ENCODE measurements around the gene SH3RF1. TPM values are rescaled to one million over a fixed set of nuclear protein-coding genes. Genes with fewer than 3 reads are reported as not detected.
A peak's percentile ranks its signal among the peaks of the same experiment; 100 is the strongest.

SH3RF1 gene
- total RNA-seq, 1 donor from 2014 or later = 5.0 TPM

DNA sequence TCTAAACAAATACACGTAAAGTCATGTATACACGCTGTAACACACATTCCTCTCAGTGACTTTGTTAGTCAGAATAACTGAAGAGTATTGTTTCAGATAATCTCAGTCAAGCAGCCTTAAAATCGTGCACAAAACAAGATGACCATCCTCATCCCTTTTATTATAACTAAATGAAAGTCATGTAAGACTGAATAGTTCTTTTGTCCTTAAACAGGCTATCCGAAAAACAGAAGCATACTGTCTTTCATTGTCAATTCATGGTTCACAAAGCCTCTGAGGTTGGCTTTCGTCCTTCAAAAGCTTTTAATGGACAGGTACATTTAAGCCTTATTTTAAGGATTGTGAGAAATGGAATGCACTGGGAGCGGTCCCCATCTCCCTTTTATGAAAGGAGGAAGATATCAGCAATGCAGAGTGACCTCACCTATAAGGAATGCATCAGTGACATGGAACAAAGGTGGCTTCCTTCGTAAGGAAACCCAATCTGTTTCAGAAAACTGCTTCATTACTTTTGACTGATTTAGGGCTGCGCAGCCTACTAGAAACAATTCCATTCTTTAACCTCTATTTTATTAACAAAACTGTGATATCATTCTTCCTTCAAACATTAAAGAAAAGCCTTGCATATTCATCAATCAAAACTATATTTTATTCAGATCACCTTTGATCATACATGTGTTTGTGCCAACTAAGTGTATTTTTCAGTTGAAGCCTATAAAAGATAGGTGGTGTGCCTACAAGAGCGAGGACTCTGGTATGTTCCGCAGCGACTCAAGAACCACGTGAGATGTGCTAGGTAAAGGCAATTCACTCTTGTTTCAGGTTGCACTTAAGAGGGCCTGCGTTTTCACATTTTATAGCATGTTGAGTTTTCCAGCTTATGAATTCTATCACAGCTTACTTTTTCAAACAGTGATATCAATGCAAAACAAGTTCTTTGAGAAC is 19.2 kb downstream of the SH3RF1 start:
- peak in 1 of 2 donors; percentile 61 for DNase-seq (ENCODE audit: low read depth in 2 of 2)

DNA sequence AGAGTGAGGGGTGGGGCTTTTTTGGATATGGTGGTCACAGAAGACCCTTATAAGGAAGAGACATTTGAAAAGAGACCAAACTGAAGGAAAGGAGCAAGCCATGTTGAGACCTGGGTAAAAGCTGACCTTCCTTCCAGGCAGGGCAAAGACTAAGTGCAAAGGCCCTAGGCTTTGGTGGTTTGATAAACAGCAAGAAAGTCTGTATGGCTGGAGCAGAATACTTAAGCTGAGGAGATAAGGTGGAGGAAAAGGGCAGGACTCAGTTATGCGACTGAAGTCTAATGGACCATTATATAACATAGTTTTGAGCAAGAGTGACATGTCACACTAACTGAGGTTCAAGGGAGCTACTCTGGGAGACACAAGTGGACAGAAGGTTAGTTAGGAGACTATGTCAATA is 20.0 kb downstream of the SH3RF1 start:
- no peak for DNase-seq (ENCODE audit: low read depth in 2 of 2)

DNA sequence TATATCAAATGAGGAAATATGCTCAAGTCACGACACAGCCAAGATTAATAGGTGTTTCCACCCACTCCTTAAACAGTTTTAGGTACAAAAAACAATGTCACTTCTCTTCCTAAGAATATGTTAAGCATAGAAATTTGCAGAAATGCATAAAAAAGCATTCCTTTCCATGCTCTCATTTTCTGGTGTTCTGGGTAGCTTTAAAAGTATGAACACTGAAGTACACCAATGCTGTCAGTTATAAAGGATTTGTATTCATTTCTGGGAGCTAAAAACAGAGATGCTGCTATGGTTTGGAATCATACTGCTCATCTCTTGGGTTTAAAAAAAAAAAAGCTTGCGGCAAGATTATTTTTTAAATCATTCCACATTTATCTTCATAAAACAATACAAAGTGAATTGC is 20.8 kb downstream of the SH3RF1 start:
- no peak for DNase-seq (ENCODE audit: low read depth in 2 of 2)

DNA sequence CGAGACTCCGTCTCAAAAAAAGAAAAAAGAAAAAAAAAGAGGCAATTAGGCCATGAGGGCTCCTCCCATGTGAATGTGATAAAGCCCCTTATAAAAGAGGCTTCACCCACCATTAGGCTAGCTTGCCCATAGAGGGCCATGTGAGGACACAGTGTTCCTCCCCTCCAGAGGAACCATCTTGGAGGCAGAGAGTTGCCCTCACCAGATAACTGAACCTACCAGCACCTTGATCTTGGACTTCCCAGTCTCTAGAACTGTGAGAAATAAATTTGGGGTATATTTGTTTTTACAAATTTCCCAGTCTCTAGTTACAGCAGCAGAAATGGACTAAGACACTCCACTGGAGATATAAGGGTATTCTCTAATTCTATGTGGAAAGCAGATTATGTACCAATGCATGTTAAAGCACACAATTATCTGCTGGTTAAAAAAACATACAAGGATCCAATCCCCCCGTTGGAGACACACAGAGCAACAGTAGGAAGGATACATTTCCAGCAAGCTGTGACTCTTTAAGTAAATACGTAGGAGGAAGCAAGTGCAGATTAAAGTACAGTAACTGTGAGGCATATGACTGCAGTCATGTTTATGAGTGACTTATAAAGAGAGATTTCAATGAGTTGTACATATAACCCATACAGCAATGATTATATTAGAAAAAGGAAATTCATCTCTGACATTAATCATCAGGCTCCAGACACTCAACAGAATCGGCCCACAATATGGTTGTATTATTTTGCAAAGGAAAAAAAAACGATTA is 21.4 kb downstream of the SH3RF1 start:
- peak in 1 of 2 donors; percentile 82 for DNase-seq (ENCODE audit: low read depth in 2 of 2)

DNA sequence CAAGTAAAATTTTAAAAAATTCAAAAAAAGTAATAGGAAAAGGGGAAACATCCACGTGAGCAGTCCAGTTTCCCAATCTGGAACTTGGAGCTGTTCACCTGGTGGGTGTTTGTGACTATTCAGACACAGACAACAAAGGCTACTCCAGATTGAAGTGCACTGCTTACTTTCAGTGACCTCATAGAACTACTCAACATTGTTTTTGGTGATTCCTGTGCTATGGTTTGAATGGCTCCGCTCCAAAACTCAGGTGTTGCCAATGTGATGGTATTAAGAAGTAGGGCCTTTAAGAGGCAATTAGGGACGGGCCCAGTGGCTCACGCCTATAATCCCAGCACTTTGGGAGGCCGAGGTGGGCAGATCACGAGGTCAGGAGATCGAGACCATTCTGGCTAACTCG is 22.1 kb downstream of the SH3RF1 start:
- no peak for DNase-seq (ENCODE audit: low read depth in 2 of 2)

DNA sequence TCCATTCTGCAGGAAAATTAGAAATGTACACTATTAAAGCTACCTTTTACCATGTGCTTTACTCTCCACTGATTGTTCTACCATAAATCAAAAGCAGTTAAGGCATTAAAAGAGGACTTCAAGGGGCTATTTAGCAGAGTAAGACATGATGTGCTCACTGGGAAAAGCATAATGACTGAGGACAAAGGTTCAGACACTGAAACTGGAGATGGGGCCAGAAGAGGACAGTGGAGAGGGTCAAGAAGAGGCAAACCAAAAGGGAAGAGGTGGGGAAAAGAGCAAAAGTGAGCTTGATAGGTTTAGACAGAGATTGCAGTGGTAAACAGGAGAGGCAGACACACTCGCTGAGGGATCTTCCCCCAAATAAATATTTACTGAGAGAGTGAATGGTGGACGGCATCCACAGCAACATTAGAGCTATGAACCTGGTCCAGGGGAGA is 23.8 kb downstream of the SH3RF1 start:
- DNase-seq (ENCODE audit: low read depth in 2 of 2) = no peak

DNA sequence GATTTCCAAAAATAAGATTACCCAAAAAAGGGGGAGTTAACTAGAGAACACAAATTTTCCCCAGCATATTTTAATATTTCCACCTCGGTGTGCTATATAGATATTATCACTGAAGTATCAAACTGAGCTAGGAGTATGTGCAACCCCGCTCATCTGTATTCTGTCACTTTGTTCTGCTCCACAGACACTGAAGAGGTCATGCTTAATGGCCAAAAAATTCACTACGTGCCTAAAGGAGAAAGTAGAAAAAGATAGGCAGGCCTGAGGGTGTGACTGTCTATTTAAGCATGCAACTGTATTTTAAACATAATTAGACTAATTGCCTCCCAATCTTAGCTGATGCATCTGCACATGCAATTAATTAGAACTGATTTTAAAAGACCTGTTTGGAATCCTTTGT is 24.5 kb downstream of the SH3RF1 start:
- no peak for DNase-seq (ENCODE audit: low read depth in 2 of 2)

DNA sequence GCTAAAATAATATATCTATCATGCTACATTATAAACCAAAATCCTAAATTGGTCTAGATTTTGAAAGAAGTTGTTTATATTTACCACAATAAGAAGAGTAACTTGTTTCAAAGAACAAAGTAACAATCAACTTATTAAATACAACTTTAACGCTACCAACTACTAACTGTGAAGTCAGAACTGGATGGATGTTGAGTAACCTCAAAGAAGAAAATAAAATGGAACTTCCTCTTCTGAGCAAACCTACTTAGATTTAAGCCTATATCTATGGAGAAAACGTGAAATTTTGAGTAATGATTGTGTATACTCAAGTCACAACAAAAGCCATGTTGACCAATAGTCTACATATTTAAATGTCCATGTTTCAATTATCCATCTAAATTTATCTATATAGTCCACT is 25.7 kb downstream of the SH3RF1 start:
- DNase-seq (ENCODE audit: low read depth in 2 of 2) = no peak

DNA sequence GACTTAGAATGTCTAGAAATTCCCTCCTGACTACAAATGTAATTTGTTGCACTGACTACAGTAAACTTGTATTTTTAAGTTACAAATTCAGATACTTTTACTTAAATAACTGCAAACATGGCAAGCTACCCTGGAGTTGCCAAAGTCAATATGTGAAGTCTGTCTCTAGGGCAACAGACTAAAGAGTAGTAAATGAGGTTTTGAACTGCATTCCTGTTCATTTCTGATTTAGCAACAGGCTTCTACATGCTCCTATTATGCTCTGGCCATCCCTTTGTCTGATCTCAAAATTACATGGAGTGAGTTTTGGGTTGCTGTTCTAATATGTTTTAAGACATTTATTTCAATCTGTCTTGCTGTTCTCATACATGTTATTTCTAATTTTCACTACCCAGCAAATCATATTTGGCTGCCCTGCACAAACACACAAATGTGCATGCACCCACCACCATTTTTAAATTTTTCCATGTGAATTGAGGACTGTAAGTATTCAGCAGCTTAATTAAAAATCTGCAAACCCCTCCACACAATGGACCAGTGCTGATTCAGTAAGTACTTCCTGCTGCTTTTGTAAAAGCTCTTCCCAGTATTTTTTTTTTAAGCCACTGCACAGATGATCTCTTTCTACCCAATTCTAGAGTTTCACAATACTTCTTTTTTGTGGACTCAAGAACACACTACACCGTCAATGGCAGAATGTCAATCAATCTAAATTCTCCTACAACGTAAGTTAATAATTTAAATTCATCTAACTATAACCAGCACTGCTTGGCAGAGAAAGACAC is 26.7 kb downstream of the SH3RF1 start:
- peak; percentile 63 to 75 for DNase-seq (ENCODE audit: low read depth in 2 of 2)

DNA sequence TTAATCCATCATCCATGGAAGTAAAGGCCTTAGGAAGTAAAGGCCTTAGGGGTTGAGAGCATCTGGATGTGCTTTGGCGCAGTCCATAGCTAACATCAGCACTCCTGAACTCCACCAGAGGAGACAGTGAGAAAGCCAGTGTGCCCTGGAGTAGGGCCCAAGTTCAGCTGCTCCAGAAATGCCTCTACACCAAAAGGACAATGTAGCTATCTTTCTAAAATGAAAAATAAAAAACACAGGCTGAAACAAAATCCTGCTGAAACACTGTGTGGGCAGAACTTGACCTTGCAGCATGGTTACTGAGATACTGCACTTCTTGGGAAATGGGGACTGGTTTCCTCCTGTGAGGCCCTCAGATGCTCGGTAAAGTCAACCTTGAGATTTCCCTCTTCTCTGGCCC is 29.3 kb downstream of the SH3RF1 start:
- no peak for DNase-seq (ENCODE audit: low read depth in 2 of 2)

DNA sequence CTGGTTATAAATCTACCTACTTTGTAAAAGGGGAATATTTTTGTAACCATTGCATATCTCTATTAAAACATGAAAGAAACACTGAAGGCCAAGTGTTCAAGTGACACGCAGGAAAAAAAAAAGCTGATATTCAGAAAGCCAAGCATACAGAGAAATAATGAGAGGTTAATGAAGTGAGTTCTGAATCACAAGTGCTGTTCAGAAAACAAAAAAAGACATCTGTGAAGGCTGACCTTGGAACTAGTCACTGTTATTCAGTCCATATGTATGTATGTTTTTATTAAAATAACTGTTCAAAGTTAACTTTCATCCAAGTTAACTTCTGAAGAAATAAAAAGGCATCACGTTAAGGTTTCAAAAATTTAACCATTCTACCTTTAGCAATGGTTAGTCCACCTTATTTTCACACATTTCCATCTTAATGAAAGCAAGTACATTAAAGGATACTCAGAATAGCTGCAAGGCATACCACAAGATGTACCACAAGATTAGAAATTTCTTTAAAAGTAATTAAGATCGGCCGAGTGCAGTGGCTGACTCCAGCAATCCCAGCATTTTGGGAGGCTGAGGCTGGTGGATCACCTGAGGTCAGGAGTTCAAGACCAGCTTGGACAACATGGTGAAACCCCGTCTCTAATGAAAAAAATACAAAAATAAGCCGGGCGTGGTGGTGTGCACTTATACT is 31.4 kb downstream of the SH3RF1 start:
- no peak for DNase-seq (ENCODE audit: low read depth in 2 of 2)

DNA sequence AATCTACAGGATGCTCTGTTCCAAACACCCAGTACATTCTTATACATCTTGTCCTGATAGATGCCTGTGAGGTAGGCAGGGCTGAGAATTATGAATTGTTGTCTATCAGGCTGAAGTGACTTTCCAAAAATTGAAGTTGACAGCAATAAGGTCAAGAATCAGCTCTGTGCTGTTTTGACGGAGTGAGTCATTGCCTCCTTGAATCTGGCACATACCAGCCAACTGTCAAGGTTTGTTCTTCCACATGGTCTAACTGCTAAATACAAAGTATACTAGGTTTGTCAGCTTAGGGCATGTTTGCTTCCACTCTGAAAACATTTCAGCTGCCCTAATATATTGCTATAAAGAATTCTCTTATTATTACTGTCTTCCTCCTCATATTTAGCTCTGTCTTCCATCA is 32.3 kb downstream of the SH3RF1 start:
- peak in 1 of 2 donors; percentile 62 for DNase-seq (ENCODE audit: low read depth in 2 of 2)

DNA sequence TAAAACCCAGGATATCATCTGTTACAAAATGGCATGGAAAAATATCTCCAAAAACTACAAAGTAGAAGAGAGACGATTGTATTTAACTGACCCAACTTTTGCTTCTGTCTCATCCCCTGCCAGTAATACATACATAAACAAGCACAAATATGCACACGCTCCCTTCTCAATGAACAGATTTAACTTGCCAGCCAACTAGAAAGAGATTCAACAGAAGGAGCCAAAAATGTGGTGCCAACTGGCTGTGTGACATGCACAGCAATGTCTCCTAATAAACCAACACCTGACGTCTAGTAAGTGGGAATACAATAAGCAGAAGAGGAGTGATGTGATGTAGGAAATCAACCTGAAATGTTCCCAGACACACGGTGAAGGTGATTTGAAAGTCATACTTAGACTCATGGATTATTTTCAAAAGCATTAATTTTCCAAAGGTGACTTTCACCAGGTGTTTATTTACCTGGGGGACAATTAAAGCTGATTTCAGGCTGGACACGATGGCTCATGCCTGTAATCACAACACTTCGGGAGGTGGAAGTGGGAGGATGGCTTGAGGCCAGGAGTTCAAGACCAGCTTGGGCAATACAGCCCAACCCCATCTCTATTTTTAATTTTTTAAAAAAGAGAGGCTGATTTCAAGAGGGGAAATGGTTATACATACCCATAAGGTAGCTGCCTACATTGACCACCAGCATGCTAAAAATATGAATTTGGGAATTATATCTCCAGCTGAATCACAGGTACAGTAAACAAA is 33.7 kb downstream of the SH3RF1 start:
- no peak for DNase-seq (ENCODE audit: low read depth in 2 of 2)

DNA sequence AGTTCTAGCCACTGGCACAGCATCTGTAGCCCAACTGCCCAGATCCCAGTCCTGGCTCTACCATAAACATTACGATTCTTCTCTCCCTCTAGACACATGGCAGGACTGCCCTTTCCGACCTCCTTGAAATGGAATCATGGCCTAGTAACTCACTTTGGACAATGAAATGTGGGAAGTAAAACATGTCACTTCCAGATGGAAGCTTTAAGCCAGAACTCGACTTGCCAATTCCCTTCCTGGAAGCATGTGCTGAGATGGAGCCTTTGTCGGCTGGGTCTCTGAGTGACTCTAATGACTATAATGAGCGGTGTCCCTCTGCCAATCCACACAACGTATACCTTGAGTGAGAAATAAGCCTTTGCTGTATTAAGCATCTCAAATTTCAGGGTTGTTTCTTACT is 34.7 kb downstream of the SH3RF1 start:
- DNase-seq (ENCODE audit: low read depth in 2 of 2) = no peak

DNA sequence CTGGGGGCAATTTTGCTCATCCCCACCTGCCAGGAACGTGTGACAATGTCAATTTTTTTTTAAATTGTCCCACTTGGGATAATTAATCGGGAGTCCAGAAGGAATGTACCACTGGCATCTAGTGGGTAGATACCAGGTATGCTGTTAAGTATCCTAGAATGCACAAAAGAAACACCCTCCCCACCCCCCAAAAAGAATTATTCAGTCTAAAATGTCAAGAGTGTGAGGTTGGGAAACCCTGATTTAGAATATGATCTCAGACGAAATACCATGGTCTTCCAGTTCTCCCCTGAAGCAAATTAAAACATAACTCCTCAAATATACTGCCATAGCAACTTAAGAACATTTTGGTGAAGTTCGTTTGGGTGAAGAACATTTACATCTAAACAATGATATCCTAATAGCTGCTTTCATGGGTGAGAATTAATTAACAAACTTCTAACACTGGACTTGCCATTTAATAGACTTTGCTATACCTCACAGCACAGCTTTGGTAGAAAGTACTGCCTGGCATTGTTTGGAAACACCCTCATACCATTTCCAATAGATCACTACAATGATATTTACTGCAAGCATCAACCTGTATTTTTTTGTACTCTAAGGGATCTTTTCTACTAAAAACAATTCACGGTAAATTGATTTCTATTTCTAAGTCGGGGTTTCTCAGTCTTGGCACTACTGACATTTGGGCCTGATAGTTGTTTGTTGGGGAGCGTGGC is 36.5 kb downstream of the SH3RF1 start:
- no peak for DNase-seq (ENCODE audit: low read depth in 2 of 2)

DNA sequence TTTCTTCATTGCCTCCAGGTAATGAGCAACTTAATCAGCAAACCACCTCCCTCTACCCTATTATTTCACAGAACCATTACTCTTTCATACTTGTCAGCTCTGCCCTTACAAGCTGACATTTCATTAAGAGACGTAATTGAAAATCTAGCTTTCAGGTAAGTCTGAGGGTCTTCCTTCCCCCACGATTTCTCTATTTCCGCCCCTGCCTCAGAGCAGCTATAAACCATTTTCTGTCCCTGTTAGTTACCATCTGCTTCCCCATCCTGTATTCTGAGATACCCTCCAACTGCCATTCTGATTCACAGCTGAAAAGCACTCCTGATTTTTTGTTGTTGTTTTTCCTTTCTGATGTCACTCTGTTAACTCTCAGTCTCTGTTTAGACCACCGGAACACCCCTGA is 37.1 kb downstream of the SH3RF1 start:
- DNase-seq (ENCODE audit: low read depth in 2 of 2) = no peak

DNA sequence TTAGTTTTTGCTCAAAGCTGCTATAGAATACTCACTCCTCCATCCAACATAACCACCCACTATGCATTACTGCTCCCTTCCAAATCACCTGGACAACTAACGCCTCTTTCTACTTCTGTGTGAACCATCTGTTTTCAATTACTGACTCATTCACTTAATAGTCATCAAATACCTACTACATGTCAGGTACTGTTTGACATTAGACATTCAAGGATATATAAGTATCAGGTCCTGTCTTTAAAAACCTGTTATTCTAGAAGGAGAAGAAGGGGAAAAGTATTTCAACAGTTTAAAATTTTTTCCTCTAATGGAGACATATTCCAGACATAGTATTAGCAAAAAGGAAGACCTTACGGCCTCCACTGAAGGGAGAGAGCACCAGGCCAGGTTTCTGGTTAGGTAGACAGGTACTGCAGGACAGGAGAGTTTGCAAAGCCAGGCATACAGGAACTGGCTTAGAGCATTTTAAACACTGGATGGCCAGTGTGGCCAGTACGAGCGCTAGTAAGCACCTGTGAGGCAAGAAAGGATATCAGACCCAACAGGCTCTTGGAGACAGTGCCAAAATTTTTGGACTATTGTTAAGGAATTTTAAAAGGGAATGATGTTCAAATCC is 39.0 kb downstream of the SH3RF1 start:
- DNase-seq (ENCODE audit: low read depth in 2 of 2) = no peak

DNA sequence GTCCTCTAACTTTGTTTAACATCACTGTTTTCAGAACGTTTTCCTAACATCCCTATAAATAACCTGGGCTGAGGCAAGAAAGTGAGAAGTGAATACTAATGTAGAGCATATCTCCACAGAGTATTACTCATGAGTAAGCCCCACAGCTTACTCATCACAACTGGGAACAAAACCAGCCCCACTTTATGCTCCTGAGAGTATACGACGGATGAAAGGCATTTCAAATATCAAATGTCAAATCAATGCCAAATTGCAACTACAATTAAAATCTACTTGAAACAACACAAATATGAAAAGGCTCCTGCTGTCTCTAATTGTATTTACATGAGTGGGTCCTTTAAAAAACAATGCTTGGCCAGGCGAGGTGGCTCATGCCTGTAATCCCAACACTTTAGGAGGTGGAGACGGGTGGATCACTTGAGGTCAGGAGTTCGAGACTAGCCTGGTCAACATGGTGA is 41.2 kb downstream of the SH3RF1 start:
- DNase-seq (ENCODE audit: low read depth in 2 of 2) = peak in 1 of 2 donors; percentile 79

DNA sequence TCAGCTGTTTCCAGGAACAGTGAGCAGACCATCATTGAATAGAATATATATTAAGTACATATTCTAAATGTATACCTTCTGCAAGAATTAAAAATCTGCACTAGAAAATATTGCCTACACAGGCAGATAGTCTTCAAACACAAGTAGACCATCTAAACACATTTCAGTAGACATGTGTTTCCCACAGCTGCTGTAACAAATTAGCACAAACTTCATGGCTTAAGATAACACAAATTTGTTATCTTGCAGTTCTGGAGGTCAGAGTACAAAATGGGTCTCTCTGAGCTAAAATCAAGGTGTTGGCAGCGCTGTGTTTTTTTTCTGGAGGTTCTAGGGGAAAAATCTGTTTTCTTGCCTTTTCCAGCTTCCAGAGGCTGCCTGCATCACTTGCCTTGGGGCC is 42.7 kb downstream of the SH3RF1 start:
- DNase-seq (ENCODE audit: low read depth in 2 of 2) = no peak

Data from dermis microvascular lymphatic vessel endothelial cell (primary cell).